Fibroblast of skin of left quadriceps (primary cell): ENCODE measurements around the gene B3GAT1.

Source experiments
- DNase-seq, 2 experiments: peaks; one replicate each; pipeline ENCODE4 v3.0.0-alpha.2; 2013; ENCODE audit warnings: low read depth in 2 of 2

B3GAT1 gene

DNA sequence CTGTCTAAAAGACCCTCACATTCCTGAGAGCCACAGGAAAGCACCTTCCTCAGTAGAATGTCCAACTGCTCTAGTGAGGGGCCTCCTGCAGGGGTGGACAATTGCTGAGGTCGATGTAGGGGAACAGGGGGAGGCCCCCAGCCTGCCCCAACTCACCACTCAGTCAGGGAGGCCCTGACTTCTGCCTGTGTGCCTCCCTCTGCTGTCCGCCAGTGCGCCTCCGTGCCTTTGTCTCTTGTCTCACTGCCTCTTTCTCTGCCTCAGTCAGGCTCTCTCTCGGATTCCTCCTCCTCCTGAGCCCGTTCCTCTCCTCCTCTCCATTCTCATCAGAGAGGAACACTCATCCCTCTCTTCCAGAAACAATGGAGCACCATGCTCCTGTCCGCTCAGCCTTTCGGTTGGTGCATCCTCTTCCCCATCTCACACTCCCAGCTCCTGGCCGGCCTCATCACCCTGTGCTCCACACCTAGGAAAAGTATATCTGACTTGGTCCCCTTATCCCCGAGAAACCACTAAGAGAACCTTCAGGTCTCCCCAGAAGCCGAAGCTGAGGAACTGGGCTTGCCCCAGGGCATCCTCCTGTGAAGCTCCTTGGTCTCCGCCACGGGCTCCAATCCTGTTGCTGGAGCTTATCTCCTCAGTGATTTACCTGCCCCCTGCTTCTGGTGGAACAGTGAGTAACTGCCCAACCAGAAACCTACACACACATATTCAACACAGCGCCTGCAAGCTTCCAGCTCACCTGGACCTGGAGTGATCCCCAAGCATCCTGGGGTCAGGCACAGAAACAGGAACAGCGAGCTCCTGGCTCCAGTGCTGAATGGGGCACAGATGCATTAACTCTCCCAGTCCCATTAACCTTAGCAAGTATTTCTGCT, 2.3 kb downstream of the B3GAT1 start:
- DNase-seq: no peak

DNA sequence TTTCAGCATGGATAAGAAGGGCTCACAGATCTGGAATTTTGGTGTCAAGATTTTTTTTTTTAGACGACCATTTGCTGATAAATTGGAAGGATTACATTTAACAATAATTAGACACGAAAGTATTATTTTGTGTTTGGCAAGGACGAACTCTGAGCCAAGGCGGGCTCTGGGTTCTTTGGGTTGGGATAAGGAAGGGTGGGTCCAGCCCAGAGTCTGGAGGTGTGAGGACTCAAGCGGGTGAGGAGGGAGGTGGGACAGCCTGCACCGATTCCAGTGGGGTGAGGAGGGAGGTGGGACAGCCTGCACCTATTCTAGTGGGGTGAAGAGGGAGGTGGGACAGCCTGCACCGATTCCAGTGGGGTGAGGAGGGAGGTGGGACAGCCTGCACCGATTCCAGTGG, 4.1 kb downstream of the B3GAT1 start:
- DNase-seq: no peak

DNA sequence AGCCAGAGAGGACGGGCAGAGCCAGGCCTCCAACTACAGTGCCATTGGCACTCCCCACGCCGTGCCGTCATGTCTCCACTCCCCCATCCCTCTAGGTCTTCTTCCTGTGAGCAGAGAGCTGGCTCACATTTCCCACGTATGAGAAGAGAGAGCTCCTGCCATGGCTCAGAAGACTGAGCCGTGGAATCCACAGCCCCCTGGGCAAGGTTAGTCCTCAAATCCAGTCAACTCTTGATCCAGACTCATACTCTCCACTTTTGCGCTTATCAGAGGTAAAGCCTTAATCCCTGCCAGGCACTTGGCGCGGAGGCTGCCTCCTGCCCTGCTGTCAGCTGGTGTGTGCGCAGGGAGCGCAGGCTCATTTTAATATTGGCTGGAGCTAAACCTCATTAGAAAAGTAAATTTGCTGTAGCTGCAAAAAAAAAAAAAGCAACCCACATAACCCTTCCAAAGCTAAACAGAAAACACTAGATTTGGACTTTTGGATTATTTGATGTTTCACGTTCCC, 4.7 kb downstream of the B3GAT1 start:
- DNase-seq: no peak

DNA sequence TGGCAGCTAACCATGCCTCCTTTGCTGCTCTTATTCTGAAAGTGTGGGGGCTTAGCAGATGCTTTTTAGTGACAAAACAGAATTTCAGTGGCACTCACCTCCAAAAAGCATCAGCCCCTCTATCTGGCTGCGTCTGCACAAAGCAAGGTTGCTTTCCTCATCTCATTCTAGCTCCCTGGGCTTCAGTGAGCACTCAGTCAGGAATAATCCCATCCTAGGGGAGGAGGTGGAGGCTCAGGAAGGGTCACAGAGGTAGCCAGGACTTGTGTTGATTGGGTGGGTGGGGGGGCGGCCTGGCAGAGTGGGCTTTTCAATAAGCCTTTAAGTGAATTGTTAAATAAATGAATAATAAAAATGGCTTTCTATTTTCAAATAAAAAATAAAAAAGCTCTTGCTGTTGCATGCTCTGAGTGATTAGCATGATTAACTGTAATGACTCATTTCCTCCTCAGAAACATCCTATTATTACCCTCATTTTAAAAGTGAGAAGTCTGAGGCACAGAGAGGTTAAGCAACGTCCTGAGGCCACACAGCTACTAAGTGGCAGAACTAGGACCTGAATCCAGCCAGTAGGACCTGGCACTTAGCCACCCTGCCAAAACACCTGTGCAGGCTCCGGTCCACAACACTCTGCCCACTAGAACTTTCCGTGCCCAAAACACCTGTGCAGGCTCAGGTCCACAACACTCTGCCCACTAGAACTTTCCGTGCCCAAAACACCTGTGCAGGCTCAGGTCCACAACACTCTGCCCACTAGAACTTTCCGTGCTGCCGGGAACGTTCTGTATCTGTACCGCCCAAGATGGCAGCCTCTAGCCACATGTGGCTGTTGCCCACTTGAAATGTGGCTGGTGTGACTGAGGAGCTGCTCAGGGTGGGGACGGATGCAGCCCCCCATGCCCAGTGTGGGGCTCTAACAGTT, 5.5 kb downstream of the B3GAT1 start:
- no peak for DNase-seq

DNA sequence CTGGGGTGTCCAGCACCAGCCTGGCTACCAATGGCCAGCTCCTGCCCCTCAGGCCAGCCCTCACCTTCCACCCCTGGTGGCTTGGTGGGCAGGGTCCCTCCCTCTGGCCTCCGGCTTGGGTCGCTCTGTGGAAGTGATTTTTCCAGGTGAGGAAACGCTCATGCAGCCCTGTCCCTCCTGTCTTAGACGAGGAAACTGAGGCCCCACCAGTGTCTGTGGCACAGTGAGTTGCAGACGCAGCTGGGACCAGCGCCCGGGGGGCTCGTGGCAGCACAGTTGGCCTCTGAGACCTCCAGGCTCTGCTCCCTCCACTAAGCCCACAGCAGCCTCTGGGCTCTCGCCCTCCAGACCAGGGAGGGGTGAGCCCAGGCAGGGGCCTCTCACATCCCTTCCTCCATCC, 6.2 kb downstream of the B3GAT1 start:
- no peak for DNase-seq

DNA sequence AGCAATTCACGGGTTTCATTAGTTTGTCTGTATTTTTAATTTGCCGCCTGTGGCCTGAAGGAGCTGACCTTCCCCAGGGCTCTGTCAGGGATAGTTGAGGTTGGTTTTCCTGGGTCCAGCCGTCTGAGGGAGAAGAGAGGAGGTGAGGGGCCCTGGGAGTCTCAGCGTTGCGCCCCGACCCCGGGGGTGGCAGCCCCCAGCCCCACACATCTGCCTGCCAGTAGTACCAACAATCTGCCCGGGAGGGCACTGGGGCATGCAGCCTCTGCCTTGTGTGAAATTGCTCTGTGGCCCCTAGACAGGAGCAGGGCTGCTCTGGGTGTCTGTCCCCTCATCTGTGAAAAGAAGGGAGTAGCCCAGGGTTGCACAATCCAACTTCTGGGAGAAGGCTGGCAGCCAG, 6.6 kb downstream of the B3GAT1 start:
- no peak for DNase-seq

DNA sequence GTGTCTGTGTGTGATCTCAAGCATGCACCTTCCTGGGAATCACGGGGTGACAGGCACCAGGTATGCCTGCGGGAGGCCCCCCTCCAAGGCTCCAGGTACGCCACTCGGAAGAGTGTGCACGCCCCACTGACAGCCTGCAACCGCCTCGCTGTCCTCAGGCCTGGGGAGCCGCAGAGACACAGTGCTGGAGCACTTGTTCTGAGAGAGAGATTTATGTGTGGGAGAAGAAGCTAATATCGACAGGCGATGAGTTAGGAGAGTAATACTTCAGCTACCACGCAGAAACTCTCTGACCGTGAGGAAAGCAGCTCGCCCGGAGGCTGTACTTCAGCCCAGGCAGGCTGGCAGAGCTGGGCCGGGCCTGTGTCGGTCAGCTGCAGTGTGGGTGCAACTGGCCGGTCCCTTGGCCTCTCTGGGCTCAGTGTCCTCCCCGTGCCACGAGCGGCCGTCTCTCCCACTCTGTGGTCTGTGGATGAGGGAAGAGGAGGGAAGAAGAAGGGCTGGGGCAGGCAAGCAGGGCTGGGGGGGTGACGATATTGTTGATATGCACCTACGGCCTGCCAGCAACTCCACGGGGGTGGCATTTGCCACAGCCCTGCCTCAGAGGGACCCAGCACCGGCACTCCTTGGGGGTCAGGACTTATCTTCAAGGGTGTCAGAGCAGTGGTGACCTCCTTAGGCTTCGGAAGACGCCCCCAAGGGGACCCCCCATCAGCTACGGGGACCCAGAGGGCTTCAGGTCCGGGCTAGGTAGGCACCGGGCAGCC, 7.3 kb downstream of the B3GAT1 start:
- DNase-seq: no peak

DNA sequence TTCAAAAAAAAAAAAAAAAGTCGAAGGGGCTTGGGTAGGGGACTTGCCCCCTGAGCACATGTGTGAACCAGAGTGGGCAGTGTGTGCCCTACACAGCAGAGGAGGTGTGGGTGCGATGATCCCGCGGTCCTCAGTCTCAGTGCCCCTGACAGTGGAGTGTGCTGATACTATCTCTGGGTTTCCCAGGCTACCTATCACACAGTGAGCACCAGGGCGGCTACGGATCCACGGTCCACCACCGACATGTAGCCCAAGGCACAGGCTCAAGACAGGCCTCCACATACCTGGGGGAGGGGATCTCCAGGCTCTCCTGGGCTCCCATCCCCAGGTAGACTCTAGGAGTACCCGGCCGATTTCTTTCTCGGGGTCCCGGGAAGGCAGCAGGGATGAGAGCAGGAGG, 9.1 kb downstream of the B3GAT1 start:
- no peak for DNase-seq

DNA sequence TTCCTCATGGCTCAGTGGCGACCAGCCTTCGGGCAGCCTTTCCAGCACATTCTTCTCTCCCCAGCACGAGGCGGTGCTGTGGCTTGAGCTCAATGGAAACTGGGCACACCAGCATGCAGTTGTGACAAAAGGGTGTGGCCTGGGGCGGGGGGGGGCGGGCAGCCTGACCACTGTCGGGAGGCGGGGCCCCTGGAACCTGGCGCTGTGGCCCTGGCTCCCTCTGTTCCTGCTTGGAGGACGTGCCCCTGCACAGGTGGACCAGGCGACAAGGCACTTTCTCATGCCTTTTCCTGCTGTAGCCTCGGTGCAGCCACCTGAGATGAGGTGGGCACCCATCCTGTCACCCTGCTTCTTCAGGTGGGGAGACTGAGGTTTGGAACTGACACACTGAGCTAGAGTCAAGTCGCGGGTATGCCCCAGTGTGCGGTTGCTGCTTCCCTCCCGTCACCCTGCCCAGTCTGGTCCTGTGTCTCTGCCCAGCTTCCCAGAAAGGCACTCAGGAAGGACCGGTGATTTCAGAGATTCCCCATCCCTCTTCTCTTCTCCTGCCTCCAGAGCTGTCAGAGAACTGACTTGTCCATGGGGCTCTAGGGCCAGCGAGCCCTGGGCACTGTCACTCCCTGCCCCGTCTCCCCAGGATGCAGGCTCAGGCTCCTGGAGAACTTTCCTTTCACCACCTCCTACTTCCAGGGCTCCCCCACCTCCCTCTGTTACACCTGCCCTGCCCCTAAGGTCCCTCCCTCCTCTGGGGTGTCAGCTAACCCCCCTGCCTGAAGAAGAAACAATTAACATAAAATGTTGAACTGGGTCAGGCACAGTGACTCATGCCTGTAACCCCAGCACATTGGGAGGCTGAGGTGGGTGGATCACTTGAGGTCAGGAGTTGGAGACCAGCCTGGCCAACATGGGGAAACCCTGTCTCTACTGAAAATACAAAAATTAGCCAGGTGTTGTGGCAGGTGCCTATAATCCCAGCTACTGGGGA, 9.9 kb downstream of the B3GAT1 start:
- no peak for DNase-seq

DNA sequence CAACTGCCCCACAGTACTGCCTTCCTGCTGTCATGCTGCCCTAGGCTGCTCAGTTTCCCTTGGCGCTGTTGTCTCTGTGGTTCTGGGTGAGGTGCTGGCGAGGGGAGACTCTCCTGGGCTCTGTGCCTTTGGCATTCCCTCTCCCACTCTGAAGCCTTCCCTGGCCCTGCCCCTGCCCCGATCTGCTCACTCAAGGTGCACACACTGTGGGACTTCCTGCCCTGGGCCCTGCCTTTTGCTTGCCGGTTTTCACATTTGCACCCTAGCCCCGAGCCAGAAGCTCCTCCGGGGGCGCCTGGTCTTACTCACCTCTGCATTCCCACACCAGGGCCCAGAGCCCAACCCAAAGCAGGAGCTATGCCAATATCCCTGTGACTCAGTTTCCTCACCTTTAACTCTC, 12.0 kb downstream of the B3GAT1 start:
- no peak for DNase-seq

DNA sequence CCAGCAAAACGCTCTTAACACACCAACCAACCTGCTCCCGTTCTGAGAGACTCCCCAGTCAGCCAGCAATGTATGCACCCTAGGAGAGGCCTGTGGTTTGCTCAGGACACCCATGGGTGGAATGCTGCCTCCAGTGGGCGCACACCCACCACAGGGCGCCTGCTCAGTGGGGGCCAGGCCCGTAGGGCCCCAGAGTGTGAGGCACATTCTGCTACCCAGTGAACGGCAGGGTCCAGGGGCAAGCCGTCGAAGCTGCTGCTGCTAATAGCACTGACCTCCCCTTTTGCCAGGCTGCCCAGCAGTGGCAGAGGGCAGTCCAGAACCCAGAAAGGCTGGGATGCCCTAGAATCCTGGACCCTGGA, 12.8 kb downstream of the B3GAT1 start:
- DNase-seq: no peak

DNA sequence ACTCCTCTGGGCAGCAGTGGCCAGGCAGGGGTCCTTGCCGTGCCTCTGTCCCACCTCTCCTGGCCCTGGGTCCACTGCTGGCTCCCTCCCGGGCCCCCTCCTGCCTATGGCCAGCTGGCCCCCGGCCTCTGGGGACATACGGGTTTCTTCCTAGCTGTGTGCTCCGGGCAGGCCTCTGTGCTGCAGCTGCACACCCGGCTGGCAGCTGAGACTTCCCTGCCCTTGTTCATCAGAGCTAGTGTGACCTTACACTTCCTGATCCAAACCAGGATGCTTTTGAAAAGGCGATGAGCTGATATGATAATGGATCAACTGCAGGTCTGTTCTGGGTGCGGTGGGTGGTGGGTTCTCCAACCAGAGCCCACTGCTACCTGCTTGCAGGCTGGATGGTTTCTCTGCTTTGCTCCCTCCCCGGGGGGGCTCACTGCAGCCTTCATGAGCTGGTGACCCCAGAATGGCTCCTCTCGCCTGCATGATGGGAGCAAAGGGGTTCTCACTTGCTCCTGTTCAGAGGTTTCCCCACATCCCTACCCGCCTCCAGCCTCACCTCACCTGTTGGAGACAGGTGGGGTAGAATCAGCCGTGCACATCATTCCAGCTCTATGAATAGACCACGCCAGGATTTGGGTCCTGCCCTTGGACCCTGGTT, 13.3 kb downstream of the B3GAT1 start:
- no peak for DNase-seq

DNA sequence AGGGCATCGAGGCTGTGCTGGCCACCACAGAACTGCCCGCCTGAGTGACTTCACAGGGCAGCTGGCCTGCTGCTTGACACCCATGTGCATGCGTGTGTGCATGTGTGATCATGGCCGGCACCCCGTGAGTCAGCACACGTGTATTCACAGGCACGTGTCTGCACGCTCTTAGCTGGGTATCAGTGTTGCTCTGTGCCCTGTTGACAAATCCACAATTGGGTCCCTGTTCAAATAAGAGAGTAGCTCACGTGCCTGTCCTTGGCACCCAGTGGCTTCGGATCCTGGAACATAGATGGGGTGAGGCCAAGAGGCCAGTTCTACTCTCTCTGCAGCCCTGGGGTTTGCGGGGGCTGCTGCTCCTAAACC, 14.0 kb downstream of the B3GAT1 start:
- no peak for DNase-seq

DNA sequence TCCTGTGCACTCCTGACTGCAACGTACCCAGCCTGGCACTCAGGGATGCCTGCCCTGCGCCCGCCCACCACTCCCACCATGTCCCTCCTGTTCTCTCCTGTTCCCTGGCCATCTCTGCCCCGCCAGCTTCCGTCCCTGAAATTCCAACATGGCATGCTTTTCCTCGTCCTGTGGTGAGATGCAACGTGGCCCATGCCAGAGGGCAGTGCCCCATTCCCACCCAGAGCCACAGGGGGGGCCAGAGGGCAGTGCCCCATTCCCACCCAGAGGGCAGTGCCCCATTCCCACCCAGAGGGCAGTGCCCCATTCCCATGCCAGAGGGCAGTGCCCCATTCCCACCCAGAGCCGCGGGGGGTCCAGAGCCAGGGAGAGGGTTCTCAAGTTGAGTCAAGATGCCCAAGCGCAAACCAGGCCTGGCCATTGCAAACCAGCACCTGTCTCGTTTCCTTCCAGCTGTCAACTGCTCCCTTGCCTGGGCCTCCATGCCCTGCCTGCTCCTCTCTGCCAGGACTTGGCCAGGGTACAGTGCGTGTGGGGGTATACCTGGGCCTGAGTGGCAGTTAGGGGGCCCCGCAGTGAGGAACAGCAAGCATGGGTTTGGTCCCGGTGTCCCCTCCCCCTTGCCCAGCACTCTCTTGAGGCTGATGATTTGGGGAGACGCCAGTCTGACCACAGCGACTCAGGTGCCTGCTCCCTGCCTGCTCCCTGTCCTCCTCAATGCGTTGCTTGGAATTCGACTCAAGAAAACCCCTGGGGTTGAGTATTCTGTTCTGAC, 14.6 kb downstream of the B3GAT1 start:
- DNase-seq: no peak

DNA sequence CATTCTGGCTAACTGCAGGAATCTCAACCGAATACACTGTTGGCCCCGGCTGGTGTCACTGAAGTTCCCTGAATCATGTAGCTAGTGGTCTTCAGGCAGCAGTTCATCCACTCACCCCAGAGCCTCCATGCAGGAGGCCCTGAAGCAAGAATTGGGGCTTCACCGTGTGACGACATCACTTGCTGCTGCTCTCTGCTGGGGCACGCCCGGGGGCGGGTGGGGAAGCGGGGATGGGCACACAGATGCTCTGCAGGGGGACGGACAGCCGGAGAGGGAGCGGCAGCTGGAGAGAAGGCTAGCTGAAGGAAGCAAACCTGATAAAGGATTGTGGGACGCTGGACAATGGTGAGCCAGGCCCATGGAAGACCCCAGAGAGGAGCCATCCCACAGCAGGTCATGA, 17.0 kb downstream of the B3GAT1 start:
- DNase-seq: no peak

DNA sequence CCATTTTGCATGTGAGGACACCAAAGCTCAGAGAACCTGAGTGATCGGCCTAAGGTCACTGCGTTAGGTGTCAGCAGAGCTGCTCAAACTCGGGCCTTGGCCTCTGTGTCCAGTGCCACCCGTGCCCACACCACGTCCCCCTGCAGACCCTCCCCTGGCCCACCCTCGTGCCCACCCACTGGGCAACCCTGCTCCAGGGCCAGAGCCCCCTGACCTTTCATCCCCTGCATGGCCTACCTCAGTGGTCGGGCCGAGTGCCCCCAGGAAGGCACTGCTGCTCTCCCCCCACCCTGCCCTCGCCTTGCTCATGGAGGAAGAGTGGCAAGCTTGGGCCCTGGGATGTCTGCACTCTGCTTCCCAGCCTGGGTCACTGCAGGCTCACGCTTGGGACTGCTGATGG, 17.7 kb downstream of the B3GAT1 start:
- no peak for DNase-seq

DNA sequence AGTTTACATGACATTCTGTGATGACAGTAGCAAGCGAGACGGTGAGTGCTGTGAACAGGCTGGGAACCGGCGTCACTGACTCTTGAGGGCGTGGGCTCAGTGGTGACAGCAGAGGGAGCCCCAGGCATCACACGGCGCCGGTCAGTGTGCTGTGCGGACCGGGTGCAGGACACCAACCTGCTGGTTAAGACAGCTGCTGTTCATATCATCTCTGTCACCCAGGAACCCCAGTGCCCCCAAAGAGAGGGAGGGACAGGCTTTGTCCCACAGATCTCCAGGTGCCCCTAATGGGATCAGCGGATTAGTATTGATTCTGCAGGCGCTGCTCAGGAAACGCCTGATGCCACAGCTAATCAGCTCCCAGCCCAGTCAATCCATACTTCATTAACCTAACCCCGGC, 18.4 kb downstream of the B3GAT1 start:
- no peak for DNase-seq

DNA sequence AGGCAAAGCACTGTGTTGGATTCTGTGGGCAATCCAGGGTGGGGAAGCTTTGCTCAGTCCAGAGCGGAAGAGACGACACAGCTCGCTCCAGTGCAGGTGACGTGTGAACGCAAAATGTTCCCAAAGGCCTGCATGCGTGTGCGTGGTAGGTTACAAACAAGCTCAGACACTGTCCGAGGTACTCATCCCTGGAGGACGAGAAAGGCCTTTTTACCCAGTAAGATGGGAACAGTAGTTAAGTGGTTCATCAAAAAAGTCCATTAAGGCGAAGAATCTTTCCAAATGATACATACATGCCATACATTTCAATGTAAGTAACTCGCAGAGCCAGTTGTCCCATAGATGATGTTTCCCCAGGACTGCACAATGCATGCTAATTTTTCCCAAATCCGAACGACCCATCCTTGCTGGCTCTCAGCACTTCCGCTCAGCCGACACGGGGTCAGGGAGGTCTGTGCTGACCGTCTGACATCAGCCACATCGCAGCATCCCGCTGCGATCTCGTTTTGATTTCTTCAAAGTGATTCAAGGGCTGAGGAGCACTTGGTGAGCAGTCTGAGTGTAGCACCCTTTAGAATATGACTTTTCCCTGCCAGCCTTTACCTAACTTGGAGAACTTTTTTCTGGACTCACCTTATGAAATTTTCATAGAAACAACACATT, 19.0 kb downstream of the B3GAT1 start:
- DNase-seq: no peak

DNA sequence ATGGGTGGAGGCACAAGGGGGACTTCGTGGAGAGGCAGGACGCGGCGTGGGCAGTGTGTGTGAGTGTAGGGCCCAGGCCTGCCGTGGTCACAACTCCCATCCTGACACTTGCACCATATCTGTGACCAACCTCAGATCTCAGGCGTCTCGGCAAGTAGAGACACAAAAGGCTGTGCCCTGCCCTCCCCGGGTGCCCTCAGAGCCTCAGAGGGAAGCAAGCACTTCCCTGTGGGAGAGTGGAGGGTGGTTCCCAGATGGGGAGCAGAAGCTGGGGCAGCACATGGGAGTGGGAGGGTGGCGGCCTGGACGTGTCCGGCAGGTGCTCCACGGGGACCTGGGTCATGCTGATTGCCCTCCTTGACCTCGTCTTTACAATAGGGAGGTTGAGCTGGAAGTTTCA, 20.4 kb downstream of the B3GAT1 start:
- DNase-seq: no peak
